ENCODE measurements around the gene TAOK3. TPM values are rescaled to one million over a fixed set of nuclear protein-coding genes. Genes with fewer than 3 reads are reported as not detected.
"Not testable (repeated sequence)": the region's sequence is repeated elsewhere in the genome, so short reads cannot be mapped to it uniquely, and the experiment has no call there.

Gene TAOK3
- total RNA-seq, 1 donor from 2014 or later = 24.1 TPM

- DNase-seq = not testable (repeated sequence)
These were observed 243.3 kb downstream of the TAOK3 start for GRCh38 chr12:118129436-118129835.

- DNase-seq = no peak
These were observed 244.8 kb downstream of the TAOK3 start for GRCh38 chr12:118127867-118128266.

GRCh38 chr12:118126119-118126757 lies 246.5 kb downstream of the TAOK3 start:
- no peak for DNase-seq

- no peak for DNase-seq
These were observed 247.0 kb downstream of the TAOK3 start for GRCh38 chr12:118125743-118126118.

GRCh38 chr12:118124333-118124874 lies 248.3 kb downstream of the TAOK3 start:
- DNase-seq = no peak

GRCh38 chr12:118122264-118122663 lies 250.4 kb downstream of the TAOK3 start:
- DNase-seq = no peak

GRCh38 chr12:118120579-118121363 lies 251.9 kb downstream of the TAOK3 start:
- DNase-seq = peak; percentile 18

GRCh38 chr12:118119449-118119879 lies 253.2 kb downstream of the TAOK3 start:
- DNase-seq = no peak

GRCh38 chr12:118109088-118109487 lies 263.6 kb downstream of the TAOK3 start:
- no peak for DNase-seq

GRCh38 chr12:118107694-118108093 lies 265.0 kb downstream of the TAOK3 start:
- no peak for DNase-seq

GRCh38 chr12:118107011-118107410 lies 265.7 kb downstream of the TAOK3 start:
- DNase-seq = no peak

- DNase-seq = peak; percentile 27
These were observed 268.9 kb downstream of the TAOK3 start, which contains the start of gene VSIG10 for GRCh38 chr12:118103601-118104382. VSIG10 (minus strand) TSS chr12:118104011; CDS start chr12:118103671, 340 bp downstream.

GRCh38 chr12:118103201-118103600 lies 269.5 kb downstream of the TAOK3 start:
- no peak for DNase-seq

- DNase-seq = no peak
These were observed 270.1 kb downstream of the TAOK3 start for GRCh38 chr12:118102609-118103008.

- DNase-seq = no peak
These were observed 270.6 kb downstream of the TAOK3 start for GRCh38 chr12:118102070-118102469.

- DNase-seq = no peak
These were observed 271.7 kb downstream of the TAOK3 start for GRCh38 chr12:118101051-118101450.

Other genes with a start within 250 kb of the TAOK3 start
- 109 TPM for gene PEBP1, start 236.8 kb downstream of the TAOK3 start, total RNA-seq
- gene SUDS3, start 3.6 kb upstream of the TAOK3 start, total RNA-seq = 40.9 TPM

All from skin of body (tissue), 2 donors.